Measurements from ENCODE around the gene EBF4. TPM values are rescaled to one million over a fixed set of nuclear protein-coding genes. Genes with fewer than 3 reads are reported as not detected.

The EBF4 gene
- total RNA-seq, 2 donors from 2014 or later, result 48.9 to 58.8 TPM

GRCh38 chr20:2745936-2746635 is 53.5 kb downstream of the EBF4 start:
- intact Hi-C loops (cut with DNase I), result no loop called here
- Histone ChIP-seq H3K27me3 (replicated peaks; ENCODE audit: insufficient read depth) (no peaks in the 10 kb centered on the region), H3K9me3 (no peaks in the 10 kb centered on the region), H3K36me3 (no peaks in the 10 kb centered on the region), H3K4me3 (no peak overlapping the region), H3K4me1 (replicated peaks) (peaks cover 3% of the 10 kb centered on the region), H3K27ac (no peak overlapping the region)
- DNase-seq (ENCODE audit: low spot score), result no peak
- WGBS, result 99% methylated on average over 4 of the region's 4 CpGs
- TF ChIP-seq, protein P1, sequence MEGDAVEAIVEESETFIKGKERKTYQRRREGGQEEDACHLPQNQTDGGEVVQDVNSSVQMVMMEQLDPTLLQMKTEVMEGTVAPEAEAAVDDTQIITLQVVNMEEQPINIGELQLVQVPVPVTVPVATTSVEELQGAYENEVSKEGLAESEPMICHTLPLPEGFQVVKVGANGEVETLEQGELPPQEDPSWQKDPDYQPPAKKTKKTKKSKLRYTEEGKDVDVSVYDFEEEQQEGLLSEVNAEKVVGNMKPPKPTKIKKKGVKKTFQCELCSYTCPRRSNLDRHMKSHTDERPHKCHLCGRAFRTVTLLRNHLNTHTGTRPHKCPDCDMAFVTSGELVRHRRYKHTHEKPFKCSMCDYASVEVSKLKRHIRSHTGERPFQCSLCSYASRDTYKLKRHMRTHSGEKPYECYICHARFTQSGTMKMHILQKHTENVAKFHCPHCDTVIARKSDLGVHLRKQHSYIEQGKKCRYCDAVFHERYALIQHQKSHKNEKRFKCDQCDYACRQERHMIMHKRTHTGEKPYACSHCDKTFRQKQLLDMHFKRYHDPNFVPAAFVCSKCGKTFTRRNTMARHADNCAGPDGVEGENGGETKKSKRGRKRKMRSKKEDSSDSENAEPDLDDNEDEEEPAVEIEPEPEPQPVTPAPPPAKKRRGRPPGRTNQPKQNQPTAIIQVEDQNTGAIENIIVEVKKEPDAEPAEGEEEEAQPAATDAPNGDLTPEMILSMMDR (IDR thresholded peaks at IDR 0.05), result no peak
- TF ChIP-seq POLR2AphosphoS5 (IDR thresholded peaks at IDR 0.05) (no peak), POLR2A (IDR thresholded peaks at IDR 0.05) (no peak)

GRCh38 chr20:2746636-2747265 is 54.2 kb downstream of the EBF4 start:
- Histone ChIP-seq H3K36me3 (no peaks in the 10 kb centered on the region), H3K27me3 (replicated peaks; ENCODE audit: insufficient read depth) (no peaks in the 10 kb centered on the region), H3K27ac (no peak overlapping the region), H3K9me3 (no peaks in the 10 kb centered on the region), H3K4me3 (no peak overlapping the region), H3K4me1 (replicated peaks) (peaks cover 3% of the 10 kb centered on the region)
- TF ChIP-seq POLR2AphosphoS5 (IDR thresholded peaks at IDR 0.05), result no peak
- TF ChIP-seq POLR2A (IDR thresholded peaks at IDR 0.05), result no peak
- TF ChIP-seq, protein P1 (IDR thresholded peaks at IDR 0.05), result no peak
- WGBS, result 78% methylated on average over 8 of the region's 8 CpGs
- no peak for DNase-seq (ENCODE audit: low spot score)
- intact Hi-C loops (cut with DNase I), result no loop called here

DNA sequence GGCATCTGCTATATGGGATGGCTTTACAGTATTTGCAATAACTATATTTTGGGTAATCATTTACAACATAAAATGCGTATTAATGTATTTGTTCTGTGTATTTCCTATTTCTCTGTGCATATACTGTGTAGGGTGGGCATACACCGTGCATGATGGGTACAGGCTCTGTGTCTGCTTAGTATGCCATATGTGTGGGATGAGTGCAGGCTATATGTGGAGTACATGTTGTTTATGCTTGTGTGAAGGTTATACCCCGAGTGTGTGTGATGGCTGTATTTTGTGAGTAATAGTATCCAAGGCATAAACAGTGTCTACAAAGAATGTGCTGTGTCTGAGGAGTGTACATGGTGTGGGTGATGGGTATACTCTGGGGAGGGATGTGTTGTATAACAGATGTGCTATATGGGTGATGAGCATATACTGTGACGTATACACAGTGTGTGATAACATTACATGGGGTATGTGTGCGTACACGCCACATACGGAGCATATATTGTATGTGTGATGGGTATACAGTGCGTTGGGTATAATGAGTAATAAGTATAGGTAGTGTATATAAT is 55.2 kb downstream of the EBF4 start:
- no peaks in the 10 kb centered on the region for H3K36me3 ChIP-seq
- no peaks in the 10 kb centered on the region for H3K9me3 ChIP-seq
- TF ChIP-seq, protein P1 (IDR thresholded peaks at IDR 0.05), result no peak
- no peak for TF ChIP-seq POLR2A (IDR thresholded peaks at IDR 0.05)
- TF ChIP-seq POLR2AphosphoS5 (IDR thresholded peaks at IDR 0.05), result no peak
- H3K27me3 ChIP-seq (replicated peaks; ENCODE audit: insufficient read depth), result no peaks in the 10 kb centered on the region
- 87% methylated on average over 8 of the region's 8 CpGs for WGBS
- no peak overlapping the region for H3K27ac ChIP-seq
- H3K4me3 ChIP-seq, result no peak overlapping the region
- intact Hi-C loops (cut with DNase I), result no loop called here
- H3K4me1 ChIP-seq (replicated peaks), result peaks cover 7% of the 10 kb centered on the region
- no peak for DNase-seq (ENCODE audit: low spot score)

DNA sequence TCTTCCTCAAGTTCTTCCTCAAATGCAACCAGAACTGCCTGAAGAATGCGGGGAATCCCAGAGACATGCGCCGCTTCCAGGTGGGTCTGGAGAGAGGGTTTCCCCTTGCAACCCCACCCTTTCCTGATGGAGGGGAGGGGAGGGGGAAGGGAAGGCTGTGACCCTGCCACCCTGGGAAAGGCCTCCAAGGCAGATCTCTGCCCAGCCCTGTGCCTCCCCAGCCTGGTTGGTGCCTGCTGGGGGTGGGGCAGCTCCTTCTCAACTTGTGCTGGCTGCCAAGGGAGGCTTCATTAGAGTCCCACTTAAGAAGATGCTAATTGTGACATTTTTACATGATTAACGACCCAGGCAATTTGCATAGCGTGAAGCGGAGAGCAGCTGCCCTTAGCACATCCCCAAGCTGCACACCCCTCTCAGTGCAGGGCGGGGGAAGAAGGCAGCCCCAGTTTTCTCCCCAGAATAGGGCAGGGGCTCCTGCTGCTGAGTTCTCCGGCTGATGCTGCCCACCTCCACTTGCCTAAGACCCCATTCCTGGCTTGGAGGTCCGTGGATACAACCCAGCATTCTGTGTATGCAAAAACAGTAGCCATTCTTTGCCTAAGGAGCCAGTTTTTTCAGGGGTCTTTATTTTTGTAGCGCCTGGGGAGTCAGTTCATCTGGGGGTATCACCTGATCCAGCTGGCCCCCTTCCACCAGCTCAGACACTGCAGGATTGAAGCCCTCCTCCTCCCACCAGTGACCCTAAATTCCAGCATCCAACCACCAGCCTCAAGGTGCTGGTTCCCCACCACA is 56.2 kb downstream of the EBF4 start:
- TF ChIP-seq, protein P1 (IDR thresholded peaks at IDR 0.05), result no peak
- no peak for TF ChIP-seq POLR2A (IDR thresholded peaks at IDR 0.05)
- no peak for TF ChIP-seq POLR2AphosphoS5 (IDR thresholded peaks at IDR 0.05)
- DNase-seq (ENCODE audit: low spot score), result no peak
- intact Hi-C loops (cut with DNase I), result no loop called here

More for the DNA sequence above, 56.2 kb downstream of the EBF4 start:
- Histone ChIP-seq H3K27me3 (replicated peaks; ENCODE audit: insufficient read depth) (no peaks in the 10 kb centered on the region), H3K4me3 (no peak overlapping the region), H3K4me1 (replicated peaks) (peaks cover 14% of the 10 kb centered on the region), H3K27ac (no peak overlapping the region), H3K9me3 (no peaks in the 10 kb centered on the region), H3K36me3 (no peaks in the 10 kb centered on the region)
- 82% methylated on average over 10 of the region's 10 CpGs for WGBS

Data from prostate gland (tissue), 2 donors.